ENCODE data around the gene RGL4. TPM values are rescaled to one million over a fixed set of nuclear protein-coding genes. Genes with fewer than 3 reads are reported as not detected.

The RGL4 gene
- total RNA-seq, 1 donor from 2014 or later = not detected

GRCh38 chr22:23709107-23709506 lies 18.3 kb downstream of the RGL4 start:
- no peaks in the 10 kb centered on the region for H3K4me1 ChIP-seq
- TF ChIP-seq CTCF (IDR thresholded peaks at IDR 0.05) = no peak
- intact Hi-C loops (cut with DNase I) = no loop called here
- H3K27me3 ChIP-seq = no peaks in the 10 kb centered on the region
- no peak overlapping the region for H3K4me3 ChIP-seq
- no peak overlapping the region for H3K27ac ChIP-seq
- H3K36me3 ChIP-seq = peaks cover 48 to 86% of the 10 kb centered on the region in 2 donors
- no peak for DNase-seq (ENCODE audit: low spot score in 2 of 2)
- H3K9me3 ChIP-seq = no peaks in the 10 kb centered on the region

GRCh38 chr22:23712256-23712655 lies 21.4 kb downstream of the RGL4 start:
- Histone ChIP-seq H3K4me1 (peaks cover 0 to 12% of the 10 kb centered on the region in 2 donors), H3K27me3 (no peaks in the 10 kb centered on the region), H3K27ac (no peak overlapping the region), H3K9me3 (no peaks in the 10 kb centered on the region), H3K4me3 (no peak overlapping the region), H3K36me3 (peaks cover 40 to 62% of the 10 kb centered on the region in 2 donors)
- no peak for DNase-seq (ENCODE audit: low spot score in 2 of 2)
- intact Hi-C loops (cut with DNase I) = no loop called here
- no peak for TF ChIP-seq CTCF (IDR thresholded peaks at IDR 0.05)

GRCh38 chr22:23713696-23714595 lies 23.1 kb downstream of the RGL4 start:
- no peak for TF ChIP-seq CTCF (IDR thresholded peaks at IDR 0.05)
- Histone ChIP-seq H3K27me3 (no peaks in the 10 kb centered on the region), H3K36me3 (peaks cover 27 to 45% of the 10 kb centered on the region in 2 donors), H3K9me3 (no peaks in the 10 kb centered on the region), H3K4me3 (no peak overlapping the region), H3K27ac (no peak overlapping the region), H3K4me1 (peaks cover 0 to 16% of the 10 kb centered on the region in 2 donors)
- intact Hi-C loops (cut with DNase I) = no loop called here
- no peak for DNase-seq (ENCODE audit: low spot score in 2 of 2)

- no peak for DNase-seq (ENCODE audit: low spot score in 2 of 2)
- TF ChIP-seq CTCF (IDR thresholded peaks at IDR 0.05) = no peak
Measured at GRCh38 chr22:23714596-23715578, 24.1 kb downstream of the RGL4 start.

GRCh38 chr22:23715806-23716375 lies 25.1 kb downstream of the RGL4 start:
- no peak overlapping the region for H3K27ac ChIP-seq
- no peaks in the 10 kb centered on the region for H3K27me3 ChIP-seq
- H3K4me1 ChIP-seq = peaks cover 0 to 16% of the 10 kb centered on the region in 2 donors
- H3K36me3 ChIP-seq = peaks cover 21 to 31% of the 10 kb centered on the region in 2 donors
- TF ChIP-seq CTCF (IDR thresholded peaks at IDR 0.05) = no peak
- no peak for DNase-seq (ENCODE audit: low spot score in 2 of 2)
- H3K4me3 ChIP-seq = peak overlapping the region; percentile 62 to 83
- no peaks in the 10 kb centered on the region for H3K9me3 ChIP-seq
- intact Hi-C loops (cut with DNase I) = loop anchor here (2.0 to 5.0 kb wide), 2 partner anchors 35 to 121 kb away; partner anchors contain the start of genes DERL3 and ZNF70

More at GRCh38 chr22:23714596-23715578, 24.1 kb downstream of the RGL4 start:
- Histone ChIP-seq H3K27me3 (no peaks in the 10 kb centered on the region), H3K9me3 (no peaks in the 10 kb centered on the region), H3K27ac (no peak overlapping the region), H3K4me1 (peaks cover 0 to 16% of the 10 kb centered on the region in 2 donors), H3K4me3 (no peak overlapping the region), H3K36me3 (peaks cover 22 to 36% of the 10 kb centered on the region in 2 donors)
- intact Hi-C loops (cut with DNase I) = loop anchor here (5.0 kb wide), 1 partner anchor 122 kb away; the partner anchor contains the start of gene DERL3

All from ascending aorta (tissue), 2 donors.